NCI-H1048 (cell line): Measurements from ENCODE around the gene CCDC38.

Experiments used
- DNase-seq: peaks from one replicate; lab custom pipeline; 2025; lab: John Stamatoyannopoulos, UW

The CCDC38 gene

GRCh38 chr12:95836630-95837239 is 105.7 kb downstream of the CCDC38 start:
- no peak for DNase-seq

- no peak for DNase-seq
Measured at GRCh38 chr12:95836185-95836609, 106.2 kb downstream of the CCDC38 start.

- no peak for DNase-seq
Measured at GRCh38 chr12:95834572-95834971, 107.8 kb downstream of the CCDC38 start.

- no peak for DNase-seq
Measured at GRCh38 chr12:95830335-95831089, 111.9 kb downstream of the CCDC38 start.

GRCh38 chr12:95829395-95829794 is 113.0 kb downstream of the CCDC38 start:
- DNase-seq: no peak

GRCh38 chr12:95820096-95820703 is 122.2 kb downstream of the CCDC38 start:
- peak; percentile 21 for DNase-seq
